ENCODE data around the gene MB.
"Not testable (repeated sequence)": the region's sequence is repeated elsewhere in the genome, so short reads cannot be mapped to it uniquely, and the experiment has no call there.

The MB gene

DNA sequence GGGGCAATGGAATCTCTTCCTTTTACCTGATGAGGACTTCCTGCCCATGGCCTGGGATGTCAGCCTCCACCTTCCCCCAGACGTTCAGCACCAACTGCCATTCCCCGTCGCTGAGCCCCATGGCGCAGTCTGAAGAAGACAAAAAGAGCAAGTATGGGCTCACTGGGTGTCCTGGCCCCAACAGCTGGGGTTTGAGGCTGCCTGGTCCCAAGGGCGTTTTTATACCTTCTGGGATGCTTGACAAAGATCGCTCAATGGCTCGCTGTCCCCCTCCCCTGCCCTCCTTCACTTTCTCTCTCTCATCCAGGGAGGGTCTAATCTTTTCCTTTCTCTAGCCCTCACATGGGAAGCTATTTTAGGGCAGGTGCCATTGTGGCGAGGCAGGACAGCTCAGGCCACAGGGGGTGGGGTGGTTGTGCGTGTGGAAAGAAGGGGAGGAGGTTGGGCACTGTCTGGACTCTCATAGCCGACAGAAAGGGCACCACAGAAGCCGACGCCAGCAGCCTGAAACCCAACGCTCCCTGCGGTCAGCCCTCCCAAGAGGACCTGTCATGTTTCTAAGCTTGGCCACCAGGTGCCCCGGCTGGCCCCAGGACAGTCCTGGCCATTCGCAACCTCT is at the start of gene MB:
Gene MB, minus strand, starts transcription at position 193 of the 619 bp plus-strand sequence. Its CDS starts 72 bp downstream, at position 121.
- no peak for DNase-seq

DNA sequence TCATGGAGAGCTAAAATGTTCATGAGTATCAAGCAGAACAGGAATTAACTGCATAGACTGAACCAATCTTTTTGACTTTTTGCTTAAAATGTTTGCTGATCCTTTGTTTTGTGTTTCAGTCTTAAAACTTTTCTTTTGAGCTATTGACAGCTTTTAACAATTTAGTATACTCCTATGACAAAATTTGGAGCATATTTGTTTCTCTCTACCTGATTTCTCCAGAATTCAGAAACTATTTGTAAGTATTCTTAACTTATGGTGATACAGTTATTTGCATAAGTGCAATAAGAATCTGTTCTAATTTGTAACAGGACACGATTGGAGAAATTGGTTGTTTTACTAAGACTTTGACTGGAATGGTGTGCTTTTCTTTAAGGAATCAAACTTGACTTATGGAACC is 49.6 kb upstream of the MB start:
- not testable (repeated sequence) for DNase-seq

DNA sequence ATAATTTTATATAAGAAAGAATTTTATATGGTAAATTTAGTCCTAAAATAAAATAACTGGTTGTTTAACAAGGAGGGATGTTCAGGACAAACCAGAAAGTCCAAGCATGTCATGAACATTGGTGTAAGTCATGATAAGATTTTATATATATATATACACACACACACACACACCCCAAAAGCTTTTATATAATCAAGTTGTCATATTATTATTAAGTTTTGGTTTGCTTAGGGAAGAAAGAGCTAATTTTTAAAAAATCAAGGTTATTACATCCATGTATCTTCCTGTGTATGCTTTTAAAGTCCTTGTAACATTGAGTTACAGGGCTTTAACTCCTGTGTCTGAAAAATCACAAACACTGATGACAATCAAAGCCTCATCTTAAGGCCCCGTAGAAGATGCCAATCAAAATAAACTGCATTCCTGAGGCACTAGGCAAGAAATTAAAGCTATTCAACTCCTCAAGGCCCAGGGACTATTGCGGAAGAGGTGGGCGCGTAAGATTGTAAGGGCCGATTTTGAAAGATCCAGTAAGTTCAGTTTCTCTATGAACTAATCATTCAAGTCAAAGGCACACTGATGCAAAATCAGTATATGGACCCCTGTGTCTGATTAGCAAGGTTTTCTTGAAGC is 47.9 kb upstream of the MB start:
- DNase-seq, result no peak

DNA sequence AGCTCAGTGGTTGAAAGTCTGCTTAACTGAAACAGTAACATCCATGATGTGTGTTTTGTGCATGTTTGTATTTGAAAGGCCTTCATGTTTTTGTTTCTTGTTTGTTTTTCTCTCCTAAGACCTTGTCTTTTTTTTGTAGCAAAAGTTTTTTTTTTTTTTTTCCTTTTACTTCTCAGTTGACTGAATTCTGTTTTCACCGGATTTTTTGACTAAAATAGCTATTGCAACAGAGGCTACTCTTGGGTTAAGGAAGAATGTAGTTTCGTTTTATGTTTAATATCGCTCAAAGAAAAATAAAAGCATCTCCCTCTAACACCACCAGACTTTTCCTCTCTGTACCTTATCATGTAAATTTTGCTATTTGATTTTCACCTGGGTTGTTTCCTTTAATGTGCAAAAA is 46.2 kb upstream of the MB start:
- no peak for DNase-seq

DNA sequence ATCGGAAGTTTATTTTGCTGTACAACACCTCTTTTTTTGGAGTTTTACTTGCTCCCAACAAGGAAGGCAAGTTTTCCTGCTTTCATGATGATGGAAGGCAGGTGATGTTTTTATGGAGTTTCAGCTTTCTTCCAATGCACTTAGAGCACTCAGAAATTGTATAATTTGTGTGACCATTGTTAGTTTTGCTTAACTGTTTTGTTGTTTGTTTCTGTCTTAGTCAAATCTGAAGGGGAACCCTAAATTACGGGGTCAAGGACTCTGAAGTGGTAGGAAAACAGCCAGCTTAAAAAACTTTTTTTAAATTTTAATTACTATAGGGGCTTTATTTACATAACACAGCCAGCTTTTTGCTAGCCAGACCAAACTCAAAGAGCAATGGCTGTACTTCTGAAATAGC is 45.8 kb upstream of the MB start:
- no peak for DNase-seq

DNA sequence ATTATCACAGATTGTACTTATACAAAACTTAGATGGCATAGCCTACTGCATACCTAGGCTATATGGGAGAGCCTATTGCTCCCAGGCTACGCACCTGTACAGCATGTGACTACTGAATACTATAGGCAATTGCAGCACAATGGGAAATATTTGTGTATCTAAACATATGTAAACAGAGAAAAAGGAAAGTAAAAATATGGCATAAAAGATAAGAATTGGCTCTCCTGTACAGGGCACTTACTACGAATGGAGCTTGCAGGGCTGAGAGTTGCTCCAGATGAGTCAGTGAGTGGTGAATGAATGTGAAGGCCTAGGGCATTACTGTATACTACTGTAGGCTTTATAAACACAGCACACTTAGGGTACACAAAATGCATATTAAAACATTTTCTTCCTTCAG is 44.3 kb upstream of the MB start:
- peak; percentile 23 for DNase-seq

DNA sequence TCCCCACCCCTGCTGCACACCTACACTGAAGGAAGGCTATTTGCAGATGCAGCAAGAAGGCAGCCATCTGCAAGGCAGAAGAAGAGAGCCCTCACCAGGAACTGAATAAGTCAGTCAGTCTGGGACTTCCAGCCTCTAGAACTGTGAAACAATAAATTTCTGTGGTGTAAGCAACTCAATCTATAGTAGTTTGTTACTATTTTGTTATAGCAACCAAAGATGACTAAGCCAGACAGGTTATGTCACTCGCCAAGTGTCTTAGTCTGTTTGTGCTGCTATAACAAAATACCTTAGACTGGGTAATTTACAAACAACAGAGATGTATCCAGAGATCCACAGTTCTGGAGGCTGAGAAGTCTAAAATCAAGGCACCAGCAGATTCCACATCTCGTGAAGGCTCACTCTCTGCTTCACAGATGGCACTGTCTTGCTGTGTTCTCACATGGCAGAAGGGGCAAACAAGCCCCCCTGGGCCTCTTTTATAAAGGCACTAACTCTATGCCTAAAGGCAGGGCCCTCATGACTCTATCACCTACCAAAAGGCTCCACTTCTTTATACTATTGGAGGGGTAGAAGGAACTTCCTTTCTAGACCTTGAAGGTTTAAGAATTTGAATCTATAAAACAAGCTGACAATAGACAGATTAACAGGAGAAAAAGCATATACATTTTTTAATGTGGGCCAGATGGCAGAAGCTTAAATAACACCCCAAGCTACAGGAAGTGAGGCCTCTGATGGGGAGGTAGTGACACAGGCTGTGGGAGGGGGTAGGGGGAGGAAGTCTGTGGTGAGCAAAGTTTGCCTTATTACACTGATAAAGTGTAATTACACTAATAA is 43.4 kb upstream of the MB start:
- DNase-seq, result peak; percentile 77

DNA sequence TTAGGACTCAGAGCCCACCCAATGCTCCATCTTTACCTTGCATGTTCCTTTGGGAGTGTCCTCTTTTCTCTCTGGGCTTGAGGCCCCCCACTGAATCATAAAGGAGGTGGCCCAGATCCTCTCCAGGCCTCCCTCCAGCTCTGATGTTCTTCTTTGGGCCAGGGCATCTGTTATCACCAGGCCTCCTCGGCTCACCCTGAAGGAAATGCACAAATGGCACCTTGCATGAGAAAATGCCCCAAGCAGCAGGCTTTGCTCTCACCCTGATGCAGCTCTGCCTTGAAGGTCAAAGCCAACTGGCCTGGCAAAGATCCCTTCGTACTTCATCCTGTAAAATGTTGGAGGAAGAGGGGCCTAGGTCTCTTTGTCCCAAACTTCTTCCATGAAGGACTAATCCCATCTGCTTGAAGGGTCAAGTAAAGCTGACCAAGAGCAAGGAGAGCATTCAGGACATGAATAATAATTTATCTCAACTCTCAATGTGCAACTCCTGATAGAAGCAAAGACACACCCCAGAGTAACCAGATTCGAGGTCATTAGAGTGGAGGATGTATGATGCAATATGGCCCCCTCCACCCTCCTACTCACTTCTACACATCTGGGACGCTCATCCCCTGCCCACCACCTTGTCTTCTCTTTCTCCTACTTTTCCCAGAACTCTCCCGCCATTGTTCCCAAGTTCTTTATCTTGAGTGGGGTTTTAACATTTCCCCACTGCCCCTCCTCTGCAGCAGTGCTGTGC is 40.6 kb upstream of the MB start:
- no peak for DNase-seq

DNA sequence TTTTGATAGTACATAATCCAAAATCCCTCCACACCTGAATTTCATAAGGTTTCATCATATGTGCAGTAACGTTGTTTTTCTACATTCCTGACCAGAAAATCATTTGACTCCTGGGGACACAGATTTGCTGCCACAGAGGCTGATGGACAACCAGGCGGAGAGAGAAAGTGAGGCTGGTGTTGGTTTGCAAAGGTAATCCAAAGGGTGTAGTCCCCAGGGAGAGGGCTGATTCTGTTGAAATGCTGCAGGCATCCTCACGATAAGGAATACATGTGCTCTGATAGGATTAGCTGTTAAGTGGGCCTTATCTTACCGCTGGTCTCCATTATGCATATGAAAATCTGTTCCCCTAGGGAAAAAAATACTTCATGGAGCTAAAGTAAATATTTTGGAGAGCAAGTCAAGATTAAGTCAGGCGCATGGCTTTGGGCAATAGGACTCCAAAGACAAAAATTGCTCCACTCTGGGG is 39.2 kb upstream of the MB start:
- no peak for DNase-seq

DNA sequence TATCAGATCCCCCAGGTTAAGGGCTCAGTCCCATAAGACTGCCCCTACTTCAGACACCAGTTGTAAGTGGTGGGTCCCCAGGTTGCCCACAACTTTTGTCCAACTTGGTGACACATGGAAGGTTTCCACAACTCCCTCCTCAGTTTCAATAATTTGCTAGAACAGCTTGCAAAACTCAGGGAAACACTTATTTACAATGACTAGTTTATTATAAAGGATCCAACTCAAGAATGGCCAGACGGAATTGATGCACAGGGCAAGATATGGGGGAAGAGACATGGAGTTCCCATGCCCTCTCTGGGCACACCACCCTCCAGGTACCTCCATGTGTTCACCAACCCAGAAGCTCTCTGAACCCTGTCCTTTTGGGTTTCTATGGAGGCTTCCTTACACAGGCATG is 36.7 kb upstream of the MB start:
- no peak for DNase-seq

DNA sequence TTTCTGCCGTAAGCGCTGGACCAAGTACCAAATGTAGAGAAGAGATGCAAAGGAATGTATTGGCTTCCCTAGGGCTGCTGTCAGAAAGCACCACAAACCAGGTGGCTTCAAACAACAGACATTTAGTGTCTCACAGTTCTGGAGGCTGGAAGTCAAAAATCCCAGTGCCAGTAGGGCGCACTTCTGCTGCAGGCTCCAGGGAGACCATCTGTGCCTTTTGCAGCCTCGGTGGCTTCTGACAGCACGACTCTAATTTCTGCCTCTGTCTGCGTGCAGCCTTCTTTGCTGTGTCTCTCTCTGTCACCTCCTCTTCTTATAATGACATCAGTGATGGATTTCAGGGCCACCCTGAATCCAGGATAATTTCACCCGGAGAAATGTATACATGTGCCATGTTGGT is 34.0 kb upstream of the MB start:
- DNase-seq, result no peak

DNA sequence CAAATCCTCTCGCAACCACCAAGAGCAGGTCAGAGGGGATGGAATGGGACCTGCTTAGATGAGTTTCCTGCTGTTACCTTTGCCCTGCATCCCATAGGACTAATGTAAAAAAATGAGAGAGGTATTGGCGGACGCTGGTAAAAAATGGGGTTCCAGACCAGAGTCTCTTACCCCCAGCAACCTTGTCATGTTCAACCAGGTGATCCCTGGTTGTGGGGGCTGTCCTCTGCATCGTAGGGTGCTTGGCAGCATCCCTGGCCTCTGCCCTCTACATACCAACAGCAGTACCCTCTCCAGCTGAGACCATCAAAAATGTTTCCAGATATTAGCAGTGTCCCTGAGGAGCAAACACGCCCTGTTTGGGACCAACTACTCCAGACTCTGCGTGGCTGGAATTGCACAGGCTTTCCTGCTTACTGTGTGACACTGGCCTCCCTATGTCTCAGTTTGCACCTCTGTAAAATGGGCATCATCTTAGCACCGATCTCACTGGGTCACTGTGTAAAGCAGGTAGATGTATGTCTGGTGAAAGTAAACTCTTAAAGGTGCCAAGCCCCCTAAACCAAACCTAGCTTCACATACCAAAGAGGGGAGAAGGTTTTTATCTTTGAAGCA is 32.6 kb upstream of the MB start:
- DNase-seq, result no peak

DNA sequence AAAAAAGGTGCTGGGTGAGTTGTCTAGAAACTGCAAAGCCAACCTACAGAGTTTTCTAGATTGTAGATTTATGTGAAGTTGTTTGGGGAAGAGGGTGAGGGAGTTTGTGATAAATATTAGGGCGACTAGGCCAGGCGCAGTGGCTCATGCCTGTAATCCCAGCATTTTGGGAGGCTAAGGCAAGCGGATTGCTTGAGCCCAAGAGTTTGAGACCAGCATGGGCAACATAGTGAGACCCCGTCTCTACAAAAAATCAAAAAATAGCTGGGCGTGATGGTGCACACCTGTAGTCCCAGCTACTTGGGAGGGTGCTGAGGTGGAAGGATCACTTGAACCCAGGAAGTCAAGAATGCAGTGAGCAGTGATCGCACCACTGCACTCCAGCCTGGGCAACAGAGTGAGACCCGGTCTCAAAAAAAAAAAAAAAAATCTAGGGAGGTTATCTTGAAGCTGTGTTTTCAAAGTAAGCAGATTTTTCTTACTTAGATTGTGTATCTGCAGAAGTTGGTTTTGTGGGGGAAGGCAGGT is 32.0 kb upstream of the MB start:
- no peak for DNase-seq

DNA sequence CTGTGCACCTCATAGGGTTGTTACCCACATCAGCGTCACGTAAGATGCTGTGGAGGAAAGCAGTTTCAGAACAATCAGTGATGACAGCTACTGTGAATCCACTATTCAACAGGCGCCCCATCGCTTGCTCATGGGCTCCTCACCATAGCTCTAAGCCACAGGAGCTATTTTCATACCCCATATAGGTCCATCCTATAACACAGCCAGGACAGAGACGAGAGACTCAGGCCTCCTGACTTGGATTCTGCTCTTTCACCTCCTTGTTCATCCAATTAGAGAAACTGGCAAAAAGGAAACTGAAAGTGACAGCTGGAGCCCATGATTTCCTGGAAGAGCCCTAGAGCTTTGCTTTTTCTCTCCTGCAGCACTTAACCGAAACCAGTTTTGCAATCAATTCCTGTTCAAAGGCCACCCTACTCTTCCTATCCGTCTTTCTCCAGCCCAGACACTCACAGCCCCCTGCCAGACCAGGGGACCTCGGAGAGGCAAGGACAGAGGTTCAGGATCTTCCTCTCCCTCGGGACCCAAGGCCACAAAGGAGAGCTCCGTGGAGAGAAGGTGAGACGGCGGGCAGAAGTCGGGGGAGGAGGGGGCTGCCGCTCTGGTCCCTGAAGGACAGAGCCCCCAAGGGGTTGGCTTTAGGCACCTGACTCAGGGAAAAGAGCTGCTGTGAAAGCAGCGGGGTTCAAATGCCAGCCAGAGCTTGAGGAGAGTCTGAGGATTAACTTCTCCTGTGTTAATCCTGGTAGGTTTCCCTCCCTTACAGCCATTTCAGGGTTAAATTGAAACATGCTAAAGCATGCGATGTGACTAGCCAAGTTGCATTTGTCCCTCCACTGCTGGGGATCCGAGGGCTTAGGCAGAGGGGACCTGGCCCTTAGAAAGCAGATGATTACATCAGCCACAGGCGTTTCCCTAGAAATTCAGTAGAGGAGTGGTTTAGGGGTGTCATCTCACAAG is 31.2 kb upstream of the MB start, which contains the start of gene APOL6:
Gene APOL6, plus strand, starts transcription at position 381 of the 960 bp plus-strand sequence. CDS start 7,980 bp downstream, outside the sequence.
- DNase-seq, result peak; percentile 60

DNA sequence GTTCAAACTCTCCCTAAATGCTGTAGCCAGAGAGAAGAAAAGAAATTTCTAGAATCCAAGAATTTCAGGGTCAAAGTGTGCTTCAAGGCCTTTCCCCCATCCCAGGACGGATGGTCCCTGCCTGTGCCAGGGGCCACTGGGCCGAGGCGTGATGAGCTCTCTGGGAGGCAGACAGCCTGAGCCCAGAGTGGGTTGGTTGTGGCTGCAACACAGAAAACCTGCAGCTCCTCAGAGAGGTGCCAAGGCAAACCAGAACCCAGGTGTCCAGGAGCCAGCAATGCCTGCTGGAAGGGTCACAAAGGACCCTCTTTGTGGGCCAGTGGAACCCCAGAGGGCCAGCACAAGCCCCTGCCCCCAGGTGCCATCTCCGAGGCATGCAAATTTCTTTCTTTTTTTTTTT is 28.5 kb upstream of the MB start:
- no peak for DNase-seq

DNA sequence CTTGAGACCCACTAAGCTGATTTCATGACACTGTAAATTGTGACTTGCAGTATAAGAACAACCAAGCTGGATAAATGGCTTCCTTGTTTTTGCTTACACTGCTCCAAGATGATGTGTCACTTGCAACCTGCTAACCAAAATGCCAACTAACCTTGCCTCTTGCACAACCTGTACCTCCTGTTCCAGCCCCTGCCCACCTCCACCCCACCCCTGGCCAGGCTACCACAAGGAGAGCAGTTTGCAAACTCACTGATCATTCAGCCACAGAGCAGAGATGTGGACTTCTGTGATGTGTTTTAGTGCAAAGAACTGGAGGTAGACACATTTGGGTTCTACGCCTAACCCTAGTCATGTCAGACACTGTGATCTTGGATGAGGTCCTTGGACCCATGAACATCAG is 26.9 kb upstream of the MB start:
- no peak for DNase-seq

DNA sequence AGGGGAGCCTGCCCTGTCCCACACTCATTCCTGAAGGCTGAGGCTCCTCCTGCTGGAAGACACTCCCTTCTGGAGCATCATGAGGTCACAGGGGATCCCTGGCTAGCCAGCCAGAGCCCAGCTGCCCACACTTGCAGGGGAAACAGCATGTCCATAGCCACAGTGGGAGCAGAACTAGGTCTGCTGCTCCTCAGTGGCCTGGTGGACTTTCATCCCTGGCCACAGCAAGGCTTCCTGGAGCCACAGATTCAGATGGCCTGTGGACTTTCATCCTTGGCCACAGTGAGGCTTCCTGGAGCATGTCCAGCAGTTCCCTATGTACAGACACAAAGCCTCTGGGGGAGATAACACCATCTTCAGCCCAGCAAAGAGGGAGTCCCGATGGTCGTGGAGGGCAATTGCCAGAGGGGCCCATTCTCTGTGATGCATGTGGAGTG is 25.2 kb upstream of the MB start:
- no peak for DNase-seq

DNA sequence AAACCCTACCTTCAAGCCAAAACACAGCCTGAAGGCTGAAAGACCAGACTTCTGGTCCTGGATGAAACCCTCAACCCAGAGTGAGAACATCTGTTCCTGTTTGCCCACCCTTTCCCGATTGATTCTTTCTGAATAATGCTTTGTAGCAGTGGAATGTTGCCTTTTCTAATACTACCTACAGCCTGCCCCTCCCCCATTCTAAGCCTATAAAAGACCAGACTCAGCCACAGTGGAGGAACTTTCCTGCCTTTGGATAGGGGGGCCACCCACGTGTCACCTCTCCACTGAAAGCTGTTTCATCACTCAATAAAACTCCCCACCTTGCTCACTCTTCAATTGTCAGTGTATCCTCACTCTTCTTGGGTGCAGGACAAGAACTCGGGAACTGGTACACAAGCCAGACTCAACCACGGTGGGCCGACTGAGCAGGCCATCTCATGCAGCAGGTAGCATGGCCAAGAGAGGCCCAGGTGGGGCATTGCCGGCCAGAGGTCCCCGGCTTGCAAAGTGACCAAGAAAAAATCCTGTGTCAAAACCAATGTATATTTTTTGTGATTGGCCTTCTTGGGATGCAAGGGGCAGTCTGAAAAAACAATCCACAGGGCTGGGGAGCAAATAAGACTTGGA is 24.5 kb upstream of the MB start:
- DNase-seq, result no peak

DNA sequence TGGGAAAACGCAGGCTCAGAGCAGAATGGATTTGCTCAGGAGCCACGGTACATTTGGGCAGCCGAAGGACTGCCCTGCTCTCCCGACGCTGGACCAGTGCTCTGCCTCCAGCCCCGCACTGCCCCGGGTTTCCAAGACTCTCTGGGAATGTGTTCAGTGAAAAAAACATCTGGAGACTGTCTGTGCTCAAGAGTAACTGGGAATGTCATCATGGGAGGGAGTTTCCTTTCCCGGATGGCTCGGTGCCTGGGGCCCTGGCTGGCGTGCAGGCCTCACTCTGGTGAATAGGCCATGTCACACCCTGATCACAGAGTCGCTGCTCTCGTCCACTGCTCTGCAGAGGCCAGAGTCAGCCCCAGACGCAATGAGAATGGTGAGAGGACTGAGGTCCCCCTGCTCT is 21.3 kb upstream of the MB start:
- no peak for DNase-seq

DNA sequence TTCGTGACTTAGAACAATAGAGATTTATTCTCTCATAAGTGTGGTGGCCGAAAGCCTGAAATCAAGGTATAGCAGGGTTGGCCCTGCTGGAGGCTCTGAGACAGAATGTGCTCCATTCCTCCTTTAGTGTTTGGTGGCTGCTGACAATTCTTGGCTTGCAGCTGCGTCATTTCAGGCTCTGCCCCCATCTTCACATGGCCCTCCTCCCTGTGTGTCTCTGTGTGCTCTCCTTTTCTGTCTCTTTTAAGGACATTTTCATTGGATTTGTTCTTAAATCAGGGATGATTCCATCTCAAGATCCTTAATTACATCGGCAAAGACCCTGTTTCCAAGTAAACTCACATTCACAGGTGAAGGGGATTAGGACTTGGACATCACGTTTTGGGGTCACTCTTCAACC is 20.9 kb upstream of the MB start:
- DNase-seq, result no peak

DNA sequence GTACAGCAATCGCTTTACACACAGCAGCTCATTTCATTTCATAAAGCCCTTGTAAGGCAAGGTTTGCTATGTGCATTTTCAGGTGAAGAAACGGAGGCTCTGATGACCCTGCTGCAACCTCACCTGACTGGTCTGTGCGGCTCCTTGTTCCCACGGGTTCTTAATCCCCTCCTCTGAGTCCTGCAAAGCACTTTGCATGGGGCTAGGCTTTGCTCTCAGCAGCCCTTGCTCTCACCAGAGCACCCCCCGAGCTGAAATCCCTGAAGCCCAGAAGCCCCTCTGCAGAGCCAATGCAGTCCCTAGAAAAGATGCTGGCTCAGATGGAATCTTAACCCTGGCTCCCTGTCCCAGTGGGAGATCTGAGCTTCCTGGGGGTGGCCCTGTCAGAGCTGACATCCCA is 20.1 kb upstream of the MB start:
- no peak for DNase-seq
